SH-SY5Y (cell line): ENCODE data around the gene GALK1.

Experiments used
- GATA2 ChIP-seq: IDR thresholded peaks from 2 replicates; pipeline ENCODE4 v1.6.1; 2011; ENCODE audit warnings: mild to moderate bottlenecking, low read depth, low read length
- GATA3 ChIP-seq: IDR thresholded peaks from 2 replicates; pipeline ENCODE4 v1.6.1; 2011; ENCODE audit warnings: low read depth, mild to moderate bottlenecking, low read length, moderate library complexity

GALK1 gene

DNA sequence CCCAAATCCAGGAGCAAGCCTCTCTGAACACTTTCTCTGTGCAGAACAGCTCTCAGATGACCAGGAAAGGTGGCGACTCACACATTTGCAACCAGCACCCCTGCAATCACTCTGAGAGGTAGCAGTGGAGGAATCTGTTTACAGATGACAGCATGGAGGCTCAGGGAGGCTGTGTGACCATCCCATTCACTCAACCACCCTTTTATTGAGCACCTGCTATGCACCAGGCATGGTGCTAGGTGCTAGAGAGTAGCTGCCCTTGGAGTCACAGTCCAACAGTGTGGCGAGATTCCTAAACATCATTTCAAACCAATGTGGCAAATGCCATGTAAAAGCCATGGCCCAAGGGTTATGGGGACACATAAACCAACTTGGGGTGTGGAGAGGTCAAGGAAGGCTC, 45.3 kb downstream of the GALK1 start:
- TF ChIP-seq GATA2 (no peak), GATA3 (no peak)

DNA sequence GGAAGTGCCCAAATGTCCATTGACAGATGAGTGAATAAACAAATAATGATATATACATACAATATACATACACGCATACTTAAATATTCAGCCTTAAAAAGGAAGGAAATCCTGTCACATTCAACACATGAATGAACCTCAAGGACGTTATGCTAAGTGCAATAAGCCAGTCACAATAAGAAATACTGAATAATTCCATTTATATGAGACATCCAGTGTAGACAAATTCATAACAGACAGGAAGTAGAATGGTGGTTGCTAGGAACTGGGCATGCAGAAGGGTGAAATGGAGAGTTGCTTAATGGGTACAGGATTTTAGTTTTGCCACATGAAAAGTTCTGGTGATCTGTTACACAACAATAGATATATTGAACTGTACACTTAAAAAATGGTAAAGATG, 52.5 kb downstream of the GALK1 start:
- no peak for TF ChIP-seq GATA3
